AG04449 (cell line): ENCODE data around the gene DDHD1.

ENCODE experiments used
- CTCF ChIA-PET: fragments of 350-600 bp; formaldehyde crosslinking; extraction: SDS; loops from one replicate; lab custom pipeline; 2021; ENCODE audit warnings: antibody characterized with exemption; lab: Yijun Ruan, JAX
- POLR2A ChIA-PET: fragments of 400-600, 350-600 bp; formaldehyde crosslinking; extraction: SDS; loops from one replicate; lab custom pipeline; 2020; ENCODE audit warnings: antibody characterized with exemption, inconsistent platforms; lab: Yijun Ruan, JAX
- DNase-seq: peaks from one replicate; pipeline ENCODE4 v3.0.0-alpha.2; 2010; ENCODE audit warnings: low read depth, low spot score
- H3K4me3 ChIP-seq: 2 replicates; pipeline ENCODE4 v1.5.1; 2011; ENCODE audit warnings: low read depth, mild to moderate bottlenecking, control low read depth, low read length
- CTCF ChIP-seq: IDR thresholded peaks from one replicate; pipeline ENCODE4 v1.5.1; 2011; ENCODE audit warnings: mild to moderate bottlenecking, moderate library complexity, low read length, control low read depth, inconsistent platforms; ENCODE audit not compliant: insufficient read depth; ENCODE audit errors: missing control alignments

The DDHD1 gene

GRCh38 chr14:52992236-52992870 is 160.8 kb downstream of the DDHD1 start:
- H3K4me3 ChIP-seq = no peak overlapping the region
- no peak for DNase-seq
- CTCF ChIA-PET = interaction anchor here (1.2 kb wide), 1 partner anchor 64 kb away, joined by 4 read pairs; no protein-coding TSS in a partner anchor
- no peak for TF ChIP-seq CTCF
- POLR2A ChIA-PET = no interaction called here

- no peak for TF ChIP-seq CTCF
- ChIA-PET POLR2A (no interaction called here), CTCF (interaction anchor here (0.7 to 0.8 kb wide), 2 partner anchors 15 to 27 kb away, joined by 3 read pairs; no protein-coding TSS in a partner anchor)
- no peak overlapping the region for H3K4me3 ChIP-seq
- DNase-seq = no peak
Observed at GRCh38 chr14:52988139-52988538, 165.0 kb downstream of the DDHD1 start.

- CTCF ChIA-PET = interaction anchor here (0.8 kb wide), 1 partner anchor 26 kb away, joined by 3 read pairs; no protein-coding TSS in a partner anchor
- no peak for DNase-seq
- POLR2A ChIA-PET = no interaction called here
- TF ChIP-seq CTCF = no peak
- H3K4me3 ChIP-seq = no peak overlapping the region
Observed at GRCh38 chr14:52987514-52987913, 165.6 kb downstream of the DDHD1 start.

- ChIA-PET CTCF (no interaction called here), POLR2A (no interaction called here)
- H3K4me3 ChIP-seq = no peak overlapping the region
- DNase-seq = no peak
- TF ChIP-seq CTCF = no peak
Observed at GRCh38 chr14:52987042-52987441, 166.1 kb downstream of the DDHD1 start.
